ENCODE results near the gene DNAH3. TPM values are rescaled to one million over a fixed set of nuclear protein-coding genes. Genes with fewer than 3 reads are reported as not detected.
"Not testable (repeated sequence)": the region's sequence is repeated elsewhere in the genome, so short reads cannot be mapped to it uniquely, and the experiment has no call there.

DNAH3 gene
- total RNA-seq, 2 experiments from 2014 or later = not detected

- ChIA-PET POLR2A (interaction anchor here (0.6 to 0.7 kb wide), 2 partner anchors 28 to 1156 kb away, joined by 3 to 4 read pairs; no protein-coding TSS in a partner anchor), CTCF (interaction anchor here (0.6 to 1.1 kb wide), 3 partner anchors 115 to 391 kb away, joined by 3 to 6 read pairs (median 3); no protein-coding TSS in a partner anchor)
- intact Hi-C loops (cut with micrococcal nuclease) = no loop called here
- H3K9me3 Mint-ChIP-seq = peaks cover 20% of the 10 kb centered on the region
- H3K4me3 Mint-ChIP-seq = no peak overlapping the region
- peaks cover 22% of the 10 kb centered on the region for H3K4me1 Mint-ChIP-seq (ENCODE audit: low read depth)
- peaks cover 22% of the 10 kb centered on the region for H3K36me3 Mint-ChIP-seq
- peaks cover 2% of the 10 kb centered on the region for H3K27me3 Mint-ChIP-seq
- DNase-seq = no peak
- no peak overlapping the region for H3K27ac Mint-ChIP-seq
These were observed 35.1 kb upstream of the DNAH3 start for GRCh38 chr16:21185659-21186325.

GRCh38 chr16:21184834-21185233, 34.2 kb upstream of the DNAH3 start:
- DNase-seq = peak; percentile 48
- Mint-ChIP-seq H3K27me3 (peaks cover 2% of the 10 kb centered on the region), H3K4me3 (no peak overlapping the region), H3K9me3 (peaks cover 17% of the 10 kb centered on the region), H3K4me1 (ENCODE audit: low read depth) (peaks cover 22% of the 10 kb centered on the region), H3K36me3 (peaks cover 26% of the 10 kb centered on the region), H3K27ac (no peak overlapping the region)
- intact Hi-C loops (cut with micrococcal nuclease) = no loop called here
- ChIA-PET CTCF (no interaction called here), POLR2A (no interaction called here)

- no peak overlapping the region for H3K4me3 Mint-ChIP-seq
- H3K36me3 Mint-ChIP-seq = peaks cover 33% of the 10 kb centered on the region
- CTCF ChIA-PET = no interaction called here
- POLR2A ChIA-PET = no interaction called here
- intact Hi-C loops (cut with micrococcal nuclease) = no loop called here
- no peak overlapping the region for H3K27ac Mint-ChIP-seq
- peaks cover 22% of the 10 kb centered on the region for H3K4me1 Mint-ChIP-seq (ENCODE audit: low read depth)
- no peak for DNase-seq
- H3K27me3 Mint-ChIP-seq = peaks cover 2% of the 10 kb centered on the region
- H3K9me3 Mint-ChIP-seq = peaks cover 17% of the 10 kb centered on the region
These were observed 33.3 kb upstream of the DNAH3 start for GRCh38 chr16:21183995-21184394.

GRCh38 chr16:21179983-21180365, 29.3 kb upstream of the DNAH3 start:
- Mint-ChIP-seq H3K4me3 (no peak overlapping the region), H3K27ac (no peak overlapping the region), H3K4me1 (ENCODE audit: low read depth) (peaks cover 7% of the 10 kb centered on the region), H3K36me3 (peaks cover 48% of the 10 kb centered on the region), H3K9me3 (peaks cover 9% of the 10 kb centered on the region), H3K27me3 (no peaks in the 10 kb centered on the region)
- POLR2A ChIA-PET = interaction anchor here (0.7 kb wide), 1 partner anchor 331 kb away, joined by 3 read pairs; no protein-coding TSS in a partner anchor
- CTCF ChIA-PET = interaction anchor here (1.3 kb wide), 1 partner anchor 121 kb away, joined by 3 read pairs; no protein-coding TSS in a partner anchor
- intact Hi-C loops (cut with micrococcal nuclease) = no loop called here
- DNase-seq = no peak

- POLR2A ChIA-PET = interaction anchor here (0.7 kb wide), 1 partner anchor 331 kb away, joined by 3 read pairs; no protein-coding TSS in a partner anchor
- intact Hi-C loops (cut with micrococcal nuclease) = no loop called here
- Mint-ChIP-seq H3K27me3 (no peaks in the 10 kb centered on the region), H3K9me3 (peaks cover 3% of the 10 kb centered on the region), H3K4me1 (ENCODE audit: low read depth) (peaks cover under 1% of the 10 kb centered on the region), H3K36me3 (peaks cover 49% of the 10 kb centered on the region), H3K27ac (no peak overlapping the region), H3K4me3 (no peak overlapping the region)
- no peak for DNase-seq
- CTCF ChIA-PET = no interaction called here
These were observed 28.7 kb upstream of the DNAH3 start for GRCh38 chr16:21179126-21179982.

GRCh38 chr16:21175397-21175796, 24.8 kb upstream of the DNAH3 start:
- H3K27me3 Mint-ChIP-seq = no peaks in the 10 kb centered on the region
- intact Hi-C loops (cut with micrococcal nuclease) = no loop called here
- ChIA-PET POLR2A (no interaction called here), CTCF (interaction anchor here (1.0 kb wide), 1 partner anchor 18 kb away, joined by 3 read pairs; no protein-coding TSS in a partner anchor)
- no peaks in the 10 kb centered on the region for H3K9me3 Mint-ChIP-seq
- no peak overlapping the region for H3K27ac Mint-ChIP-seq
- peaks cover 44% of the 10 kb centered on the region for H3K36me3 Mint-ChIP-seq
- H3K4me3 Mint-ChIP-seq = no peak overlapping the region
- DNase-seq = no peak
- no peaks in the 10 kb centered on the region for H3K4me1 Mint-ChIP-seq (ENCODE audit: low read depth)

GRCh38 chr16:21172650-21173049, 22.0 kb upstream of the DNAH3 start:
- no peak for DNase-seq
- no peaks in the 10 kb centered on the region for H3K27me3 Mint-ChIP-seq
- no peaks in the 10 kb centered on the region for H3K9me3 Mint-ChIP-seq
- no peaks in the 10 kb centered on the region for H3K4me1 Mint-ChIP-seq (ENCODE audit: low read depth)
- H3K36me3 Mint-ChIP-seq = peaks cover 31% of the 10 kb centered on the region
- intact Hi-C loops (cut with micrococcal nuclease) = no loop called here
- H3K27ac Mint-ChIP-seq = no peak overlapping the region
- H3K4me3 Mint-ChIP-seq = no peak overlapping the region
- CTCF ChIA-PET = no interaction called here
- POLR2A ChIA-PET = no interaction called here

- H3K9me3 Mint-ChIP-seq; H3K27me3 Mint-ChIP-seq; intact Hi-C loops (cut with micrococcal nuclease); H3K4me1 Mint-ChIP-seq (ENCODE audit: low read depth); DNase-seq; H3K4me3 Mint-ChIP-seq; H3K27ac Mint-ChIP-seq: not testable (repeated sequence)
- H3K36me3 Mint-ChIP-seq = peaks cover 33% of the 10 kb centered on the region
- ChIA-PET POLR2A (interaction anchor here (0.7 kb wide), 1 partner anchor 382 kb away, joined by 4 read pairs; no protein-coding TSS in a partner anchor), CTCF (interaction anchor here (0.6 to 3.5 kb wide), 2 partner anchors 19 to 357 kb away, joined by 3 to 9 read pairs; no protein-coding TSS in a partner anchor)
These were observed 19.5 kb upstream of the DNAH3 start for GRCh38 chr16:21170116-21170515.

GRCh38 chr16:21169249-21169981, 18.8 kb upstream of the DNAH3 start:
- Mint-ChIP-seq H3K36me3 (peaks cover 31% of the 10 kb centered on the region), H3K27ac (no peak overlapping the region), H3K4me3 (no peak overlapping the region), H3K27me3 (no peaks in the 10 kb centered on the region), H3K9me3 (no peaks in the 10 kb centered on the region), H3K4me1 (ENCODE audit: low read depth) (peaks cover 3% of the 10 kb centered on the region)
- DNase-seq = no peak
- POLR2A ChIA-PET = interaction anchor here (0.7 kb wide), 1 partner anchor 382 kb away, joined by 4 read pairs; no protein-coding TSS in a partner anchor
- intact Hi-C loops (cut with micrococcal nuclease) = no loop called here
- CTCF ChIA-PET = interaction anchor here (0.6 to 3.5 kb wide), 3 partner anchors 8 to 356 kb away, joined by 3 to 9 read pairs (median 4); no protein-coding TSS in a partner anchor

GRCh38 chr16:21167929-21168602, 17.4 kb upstream of the DNAH3 start:
- H3K4me3 Mint-ChIP-seq = no peak overlapping the region
- H3K9me3 Mint-ChIP-seq = no peaks in the 10 kb centered on the region
- H3K27me3 Mint-ChIP-seq = no peaks in the 10 kb centered on the region
- intact Hi-C loops (cut with micrococcal nuclease) = no loop called here
- CTCF ChIA-PET = interaction anchor here (0.6 to 3.5 kb wide), 3 partner anchors 10 to 1183 kb away, joined by 3 to 9 read pairs (median 3); partner anchors contain the start of gene LDAF1
- peaks cover 3% of the 10 kb centered on the region for H3K4me1 Mint-ChIP-seq (ENCODE audit: low read depth)
- POLR2A ChIA-PET = interaction anchor here (1.1 kb wide), 1 partner anchor 10 kb away, joined by 5 read pairs; the partner anchor contains the start of gene LDAF1
- no peak for DNase-seq
- H3K27ac Mint-ChIP-seq = no peak overlapping the region
- H3K36me3 Mint-ChIP-seq = peaks cover 35% of the 10 kb centered on the region

- CTCF ChIA-PET = interaction anchor here (0.7 to 3.5 kb wide), 3 partner anchors 10 to 1184 kb away, joined by 3 to 9 read pairs (median 3); no protein-coding TSS in a partner anchor
- Mint-ChIP-seq H3K4me3 (no peak overlapping the region), H3K27ac (no peak overlapping the region), H3K27me3 (no peaks in the 10 kb centered on the region), H3K9me3 (no peaks in the 10 kb centered on the region), H3K4me1 (ENCODE audit: low read depth) (peaks cover 3% of the 10 kb centered on the region), H3K36me3 (peaks cover 35% of the 10 kb centered on the region)
- DNase-seq = no peak
- POLR2A ChIA-PET = interaction anchor here (1.1 kb wide), 1 partner anchor 9 kb away, joined by 5 read pairs; the partner anchor contains the start of gene LDAF1
- intact Hi-C loops (cut with micrococcal nuclease) = no loop called here
These were observed 16.7 kb upstream of the DNAH3 start for GRCh38 chr16:21167360-21167759.

Data from activated CD4-positive, alpha-beta memory T cell treated with anti-CD3 and anti-CD28 coated beads for 36 hours (primary cell).